Measurements from ENCODE around the gene RAB36.

GRCh38 chr22:23104187-23104971 lies 40.9 kb upstream of the RAB36 start:
- no peak for TF ChIP-seq SIN3A (IDR thresholded peaks at IDR 0.05; ENCODE audit: borderline replicate concordance, insufficient read depth, low read length)
- no peak for TF ChIP-seq POLR2AphosphoS5 (IDR thresholded peaks at IDR 0.05; ENCODE audit: low read depth, low read length)
- no peak for TF ChIP-seq REST (IDR thresholded peaks at IDR 0.05; ENCODE audit: insufficient read depth in 1 of 2, low read depth in 2 of 2, low read length in 2 of 2)

Data from PFSK-1 (cell line).